ENCODE results near the gene IL6ST.

- TF ChIP-seq POLR2A (IDR thresholded peaks at IDR 0.05): no peak
- TF ChIP-seq CTCF (IDR thresholded peaks at IDR 0.05): no peak
Observed at GRCh38 chr5:55892479-55892878, 102.3 kb downstream of the IL6ST start.
